WTC11 (cell line): ENCODE results near the gene CNGA2. TPM values are rescaled to one million over a fixed set of nuclear protein-coding genes. Genes with fewer than 3 reads are reported as not detected.

Experiments used
- ATAC-seq: fragments of 200-7000 bp; cut with Tn5 transposase; 2 replicates; pipeline ENCODE4 v1.10.0; 2021; ENCODE audit warnings: mild to moderate bottlenecking, moderate library complexity
- CTCF ChIA-PET: fragments of 300-600 bp; sonication (Branson Sonifier 250); formaldehyde crosslinking; loops from one replicate; lab custom pipeline; 2021; ENCODE audit warnings: antibody characterized with exemption; lab: Charles Lee
- POLR2A ChIA-PET: fragments of 350-600 bp; sonication (Branson Sonifier 250); formaldehyde crosslinking; loops from one replicate; lab custom pipeline; 2021; ENCODE audit warnings: antibody characterized with exemption; lab: Charles Lee
- DNase-seq: peaks from one replicate; pipeline ENCODE4 v3.0.0; 2021; ENCODE audit warnings: low spot score
- H3K27ac Mint-ChIP-seq: 2 replicates; pipeline ENCODE4 v1.8.0; 2021; ENCODE audit warnings: mixed read lengths
- H3K27me3 Mint-ChIP-seq: 2 replicates; pipeline ENCODE4 v1.8.0; 2021; ENCODE audit warnings: low read depth, mild to moderate bottlenecking, moderate library complexity, mixed read lengths
- H3K36me3 Mint-ChIP-seq: 2 replicates; pipeline ENCODE4 v1.8.0; 2021; ENCODE audit warnings: mixed read lengths
- H3K4me1 Mint-ChIP-seq: 2 replicates; pipeline ENCODE4 v1.8.0; 2022; ENCODE audit warnings: mixed read lengths
- H3K4me3 Mint-ChIP-seq: 2 replicates; pipeline ENCODE4 v1.8.0; 2021; ENCODE audit warnings: mild to moderate bottlenecking, moderate library complexity, mixed read lengths
- H3K9me3 Mint-ChIP-seq: 2 replicates; pipeline ENCODE4 v1.8.0; 2021; ENCODE audit warnings: mixed read lengths
- ARID4B ChIP-seq: sonication (generic); formaldehyde crosslinking; IDR thresholded peaks from 2 replicates; pipeline ENCODE4 v1.8.0; 2023; ENCODE audit warnings: missing genetic modification reagents, mild to moderate bottlenecking, borderline replicate concordance
- ATF3 ChIP-seq: sonication (generic); formaldehyde crosslinking; conservative IDR thresholded peaks from 2 replicates; pipeline ENCODE4 v1.8.1; 2022; ENCODE audit warnings: mild to moderate bottlenecking, missing genetic modification reagents
- ELF4 ChIP-seq: sonication (generic); formaldehyde crosslinking; IDR thresholded peaks from 2 replicates; pipeline ENCODE4 v1.8.1; 2022; ENCODE audit warnings: low read depth, mild to moderate bottlenecking, moderate library complexity, missing genetic modification reagents
- ERG ChIP-seq: fragments of 250-450 bp; sonication (Bioruptor Pico); IDR thresholded peaks from 2 replicates; pipeline ENCODE4 v1.8.0; 2021; ENCODE audit warnings: mild to moderate bottlenecking
- ESRRA ChIP-seq: sonication (generic); formaldehyde crosslinking; IDR thresholded peaks from 2 replicates; pipeline ENCODE4 v1.8.1; 2022; ENCODE audit warnings: mild to moderate bottlenecking, missing genetic modification reagents, borderline replicate concordance
- ETV6 ChIP-seq: sonication (generic); formaldehyde crosslinking; IDR thresholded peaks from 2 replicates; pipeline ENCODE4 v1.8.1; 2022; ENCODE audit warnings: mild to moderate bottlenecking, missing genetic modification reagents
- HMGA2 ChIP-seq: fragments of 250-450 bp; sonication (Bioruptor Pico); IDR thresholded peaks from 2 replicates; pipeline ENCODE4 v1.4.0; 2021; ENCODE audit warnings: mild to moderate bottlenecking, moderate library complexity
- HMGXB4 ChIP-seq: sonication (generic); formaldehyde crosslinking; IDR thresholded peaks from 2 replicates; pipeline ENCODE4 v1.8.1; 2023; ENCODE audit warnings: mild to moderate bottlenecking, moderate library complexity, missing genetic modification reagents
- JUN ChIP-seq: sonication (generic); formaldehyde crosslinking; IDR thresholded peaks from 2 replicates; pipeline ENCODE4 v1.8.0; 2023; ENCODE audit warnings: mild to moderate bottlenecking, missing genetic modification reagents
- MAX ChIP-seq: sonication (generic); formaldehyde crosslinking; IDR thresholded peaks from 2 replicates; pipeline ENCODE4 v1.8.0; 2022; ENCODE audit warnings: mild to moderate bottlenecking, missing genetic modification reagents
- NFATC4 ChIP-seq: fragments of 250-450 bp; sonication (Bioruptor Pico); IDR thresholded peaks from 2 replicates; pipeline ENCODE4 v1.9.0; 2021; ENCODE audit warnings: mild to moderate bottlenecking
- RELA ChIP-seq: sonication (generic); formaldehyde crosslinking; IDR thresholded peaks from 2 replicates; pipeline ENCODE4 v1.8.1; 2022; ENCODE audit warnings: missing genetic modification reagents, mild to moderate bottlenecking, borderline replicate concordance
- SMAD3 ChIP-seq: sonication (generic); formaldehyde crosslinking; IDR thresholded peaks from 2 replicates; pipeline ENCODE4 v1.8.0; 2022; ENCODE audit warnings: missing genetic modification reagents, mild to moderate bottlenecking, borderline replicate concordance
- SP1 ChIP-seq: sonication (generic); formaldehyde crosslinking; conservative IDR thresholded peaks from 2 replicates; pipeline ENCODE4 v1.8.1; 2022; ENCODE audit warnings: missing genetic modification reagents
- ZNF121 ChIP-seq: sonication (generic); formaldehyde crosslinking; IDR thresholded peaks from 2 replicates; pipeline ENCODE4 v1.8.0; 2023; ENCODE audit warnings: missing genetic modification reagents
- ZNF219 ChIP-seq: sonication (generic); formaldehyde crosslinking; IDR thresholded peaks from 2 replicates; pipeline ENCODE4 v1.8.0; 2023; ENCODE audit warnings: missing genetic modification reagents, mild to moderate bottlenecking, borderline replicate concordance
- ZNF317 ChIP-seq: sonication (generic); formaldehyde crosslinking; IDR thresholded peaks from 2 replicates; pipeline ENCODE4 v1.8.1; 2023; ENCODE audit warnings: low read depth, mild to moderate bottlenecking, moderate library complexity, missing genetic modification reagents, borderline replicate concordance
- ZNF512 ChIP-seq: sonication (generic); formaldehyde crosslinking; IDR thresholded peaks from 2 replicates; pipeline ENCODE4 v1.8.1; 2022; ENCODE audit warnings: missing genetic modification reagents, borderline replicate concordance
- ZNF532 ChIP-seq: fragments of 250-450 bp; sonication (Bioruptor Pico); IDR thresholded peaks from 2 replicates; pipeline ENCODE4 v1.9.0; 2021; ENCODE audit warnings: mild to moderate bottlenecking, borderline replicate concordance
- ZSCAN18 ChIP-seq: fragments of 250-450 bp; sonication (Bioruptor Pico); IDR thresholded peaks from 2 replicates; pipeline ENCODE4 v2.1.2; 2022; ENCODE audit warnings: mild to moderate bottlenecking, moderate library complexity
- total RNA-seq: library from RNA; stranded (reverse); gene quantifications from 3 replicates; pipeline ENCODE4 v1.2.3, GENCODE V29; 2021

The CNGA2 gene
- total RNA-seq, 1 experiment from 2014 or later, result not detected

GRCh38 chrX:151698485-151698884 lies 36.1 kb upstream of the CNGA2 start:
- H3K36me3 Mint-ChIP-seq, result 0 out of 2 replicates have a peak, but pooled peaks cover 3% of the 10 kb centered on the region
- H3K9me3 Mint-ChIP-seq, result no peaks in the 10 kb centered on the region
- ATAC-seq, result no peak
- no peak for DNase-seq
- H3K27ac Mint-ChIP-seq, result no peak overlapping the region
- ChIA-PET POLR2A (no interaction called here), CTCF (no interaction called here)
- TF ChIP-seq ATF3 (CRISPR knock-in tag) (no peak), ERG (CRISPR knock-in tag) (no peak), ZNF219 (CRISPR knock-in tag) (no peak), ESRRA (CRISPR knock-in tag) (no peak), ZNF121 (CRISPR knock-in tag) (no peak), ZNF317 (CRISPR knock-in tag) (no peak), JUN (no peak), ZNF512 (CRISPR knock-in tag) (no peak), HMGA2 (no peak), ETV6 (CRISPR knock-in tag) (no peak), ZSCAN18 (CRISPR knock-in tag) (no peak), ZNF532 (CRISPR knock-in tag) (no peak), SP1 (CRISPR knock-in tag) (no peak), ELF4 (CRISPR knock-in tag) (no peak), RELA (CRISPR knock-in tag) (no peak), ARID4B (CRISPR knock-in tag) (no peak), SMAD3 (CRISPR knock-in tag) (no peak), NFATC4 (CRISPR knock-in tag) (no peak), HMGXB4 (CRISPR knock-in tag) (no peak), MAX (no peak)
- H3K27me3 Mint-ChIP-seq, result peaks cover 10% of the 10 kb centered on the region
- peaks cover 14% of the 10 kb centered on the region for H3K4me1 Mint-ChIP-seq
- no peak overlapping the region for H3K4me3 Mint-ChIP-seq
